AG08395 (cell line): ENCODE results near the gene GALNT18.

Experiments used
- DNase-seq: peaks from one replicate; pipeline ENCODE4 v3.0.0; 2012; ENCODE audit warnings: mixed read lengths, low spot score

The GALNT18 gene

DNA sequence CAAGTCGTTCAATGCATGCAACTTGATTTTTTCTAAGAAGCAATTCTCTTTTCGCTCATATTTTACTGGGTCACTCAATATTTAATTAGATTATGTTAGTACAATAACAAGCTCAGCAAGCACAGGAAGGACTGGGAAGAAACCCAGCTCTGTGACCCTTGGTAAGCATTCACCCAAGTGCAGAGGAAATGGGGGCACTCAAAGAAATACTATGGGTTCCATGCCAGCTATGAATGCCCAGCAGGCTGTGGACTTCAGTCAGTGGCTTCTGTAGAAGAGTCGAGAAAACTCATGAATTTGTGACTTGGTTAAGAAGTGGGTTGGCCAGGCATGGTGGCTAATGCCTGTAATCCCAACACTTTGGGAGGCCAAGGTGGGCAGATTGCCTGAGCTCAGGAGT lies 123.6 kb downstream of the GALNT18 start:
- no peak for DNase-seq

GRCh38 chr11:11496879-11497278 lies 124.9 kb downstream of the GALNT18 start:
- DNase-seq = no peak

DNA sequence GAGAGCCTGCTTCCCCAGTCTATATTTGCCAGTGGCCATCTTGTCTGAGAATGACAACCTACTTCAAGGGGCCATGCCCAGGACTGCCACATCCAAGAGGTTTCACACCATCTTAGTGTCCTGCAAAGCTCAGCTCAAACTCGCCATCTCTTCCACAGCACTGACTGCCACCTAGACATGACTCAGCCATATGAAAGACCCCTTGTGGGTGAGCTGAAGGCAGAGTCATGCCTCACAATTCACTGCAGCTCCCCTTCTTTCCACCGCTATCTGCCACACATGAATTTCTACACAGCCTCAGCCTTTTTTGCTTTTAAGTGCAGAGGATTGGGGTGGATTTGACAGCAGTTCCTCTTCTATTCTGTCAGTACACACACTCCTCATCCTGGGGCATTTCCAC lies 127.5 kb downstream of the GALNT18 start:
- DNase-seq = no peak

DNA sequence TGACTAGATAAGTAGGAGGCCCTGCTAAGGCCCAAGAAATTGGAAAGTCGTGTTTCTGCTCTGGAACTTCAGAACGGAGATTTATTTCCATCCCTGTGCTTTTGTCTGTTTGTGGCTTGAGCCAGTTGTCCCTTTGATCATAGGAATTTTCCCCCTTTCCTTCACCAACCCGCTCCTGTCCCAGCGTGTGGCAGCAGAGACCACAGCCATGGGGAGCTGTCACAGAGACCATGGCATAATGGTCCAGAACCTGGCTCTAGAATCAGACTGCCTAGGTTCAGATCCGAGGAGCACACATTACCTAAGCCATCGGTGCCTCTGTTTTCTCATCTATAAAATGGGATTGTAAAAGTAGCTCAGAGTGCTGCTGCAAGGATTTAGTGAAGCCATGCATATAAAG lies 128.1 kb downstream of the GALNT18 start:
- no peak for DNase-seq

- no peak for DNase-seq
These were observed 130.2 kb downstream of the GALNT18 start for GRCh38 chr11:11491589-11491988.

- no peak for DNase-seq
These were observed 130.8 kb downstream of the GALNT18 start for GRCh38 chr11:11491014-11491413.

DNA sequence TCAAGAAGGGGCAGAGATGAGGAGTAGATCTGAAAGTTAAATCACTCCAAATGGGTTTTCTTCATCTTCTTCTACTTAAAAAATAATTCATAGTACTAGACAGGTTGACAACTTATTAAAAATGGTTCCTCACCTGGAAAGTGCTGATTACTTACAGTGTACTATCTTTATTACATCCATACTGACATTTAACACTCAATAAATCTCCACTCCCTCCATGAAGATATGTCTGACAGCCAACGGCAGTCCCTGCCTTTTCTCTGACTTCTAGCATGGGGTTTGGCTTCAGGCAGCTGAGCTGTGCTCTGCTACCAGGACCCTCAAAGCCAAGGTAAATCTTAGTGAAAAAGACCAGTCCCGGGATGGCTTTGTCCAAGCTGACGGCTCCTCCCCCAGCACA lies 135.4 kb downstream of the GALNT18 start:
- DNase-seq = no peak

- no peak for DNase-seq
These were observed 135.8 kb downstream of the GALNT18 start for GRCh38 chr11:11486002-11486401.

GRCh38 chr11:11483627-11484026 lies 138.2 kb downstream of the GALNT18 start:
- no peak for DNase-seq

- DNase-seq = no peak
These were observed 139.1 kb downstream of the GALNT18 start for GRCh38 chr11:11482730-11483129.

DNA sequence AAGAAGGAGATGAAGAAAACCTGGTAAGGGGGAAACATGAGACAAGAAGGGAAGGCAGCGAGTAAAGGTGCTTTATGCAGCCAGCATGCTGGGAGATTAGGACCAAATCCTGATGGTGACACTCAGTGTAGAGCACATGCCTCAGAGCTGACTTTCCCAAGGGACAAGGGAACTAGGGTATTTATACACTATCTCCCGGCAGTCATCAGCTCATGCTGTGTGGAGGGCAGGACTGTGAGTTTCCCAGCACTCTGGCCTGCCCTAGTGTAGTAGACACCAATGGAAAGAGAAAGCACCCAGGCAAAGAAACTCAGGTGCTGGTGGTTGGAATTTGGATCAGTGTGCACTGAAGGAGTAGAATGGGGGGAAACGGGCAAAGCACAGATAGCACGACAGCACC lies 140.4 kb downstream of the GALNT18 start:
- DNase-seq = no peak

DNA sequence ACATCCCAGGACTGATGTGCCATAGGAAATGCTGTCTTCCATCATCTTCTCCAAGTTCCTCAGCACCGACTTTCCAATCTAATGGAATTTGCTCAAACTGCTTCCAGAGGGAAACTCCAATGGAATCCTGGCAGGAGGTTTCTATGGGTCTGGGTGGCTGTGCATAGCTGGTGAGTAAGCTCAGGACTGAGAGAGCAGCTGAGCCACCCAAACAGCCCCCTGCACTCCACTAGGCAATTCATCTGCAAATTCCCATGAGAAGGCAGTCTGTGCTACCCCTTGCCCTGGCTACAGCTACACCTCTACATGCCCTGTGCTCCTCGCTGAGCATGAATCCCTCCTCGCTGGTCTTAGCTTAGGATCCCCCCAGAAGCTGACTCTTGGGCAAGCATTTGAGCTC lies 140.8 kb downstream of the GALNT18 start:
- no peak for DNase-seq

GRCh38 chr11:11478687-11479086 lies 143.1 kb downstream of the GALNT18 start:
- DNase-seq = no peak

DNA sequence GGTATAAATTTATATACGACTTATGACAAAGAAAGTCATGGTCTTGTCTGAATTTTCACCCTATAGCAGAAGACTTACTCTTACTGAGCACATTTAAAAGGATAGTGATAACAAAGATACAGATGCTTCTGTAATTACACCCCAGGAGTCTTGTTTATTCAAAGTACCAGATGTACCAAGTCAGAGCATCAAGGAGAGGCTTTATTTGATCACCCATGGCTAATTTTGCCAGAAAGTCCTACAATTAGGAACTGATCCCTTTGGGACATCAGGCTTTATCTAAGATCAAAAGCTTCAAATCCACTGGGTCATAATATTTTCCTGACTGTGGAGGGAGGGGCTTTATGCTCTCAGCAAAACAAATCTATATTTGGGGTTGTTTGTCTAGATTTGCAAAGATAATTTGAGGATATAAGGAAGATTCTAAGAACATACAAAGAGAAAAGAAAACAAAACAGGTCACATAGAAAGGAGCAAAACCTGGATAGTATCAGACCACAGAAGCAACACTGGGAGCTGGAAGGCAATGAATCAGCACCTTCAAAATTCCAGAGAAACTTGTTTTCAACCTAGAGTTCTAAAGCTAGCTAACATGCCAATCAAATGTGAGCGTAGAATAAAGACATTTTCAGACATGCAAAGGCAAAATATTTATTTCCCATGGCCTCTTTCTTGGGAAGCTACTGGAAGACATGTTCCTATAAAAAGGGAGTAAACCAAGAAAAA lies 143.9 kb downstream of the GALNT18 start:
- DNase-seq = no peak

- DNase-seq = no peak
These were observed 144.7 kb downstream of the GALNT18 start for GRCh38 chr11:11476971-11477645.

DNA sequence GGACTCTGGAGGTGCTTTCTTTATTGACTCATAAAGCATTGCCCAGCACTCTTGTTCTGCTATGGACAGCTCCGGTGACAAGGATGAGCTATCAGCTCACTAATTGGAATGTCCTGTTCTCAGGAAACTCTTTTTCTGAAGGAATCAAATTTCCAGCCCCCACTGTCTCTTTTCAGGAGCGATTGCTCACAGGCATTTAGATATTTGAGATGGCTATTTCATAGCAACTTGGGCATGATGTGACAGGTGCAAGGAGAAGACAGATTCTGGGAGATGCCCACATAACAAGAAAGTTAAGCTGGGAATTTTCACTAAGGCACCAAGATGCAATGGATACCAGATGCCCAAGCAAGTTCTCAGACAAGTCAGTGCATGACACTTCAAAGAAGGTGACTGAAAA lies 145.3 kb downstream of the GALNT18 start:
- no peak for DNase-seq

GRCh38 chr11:11472106-11472505 lies 149.7 kb downstream of the GALNT18 start:
- DNase-seq = no peak

DNA sequence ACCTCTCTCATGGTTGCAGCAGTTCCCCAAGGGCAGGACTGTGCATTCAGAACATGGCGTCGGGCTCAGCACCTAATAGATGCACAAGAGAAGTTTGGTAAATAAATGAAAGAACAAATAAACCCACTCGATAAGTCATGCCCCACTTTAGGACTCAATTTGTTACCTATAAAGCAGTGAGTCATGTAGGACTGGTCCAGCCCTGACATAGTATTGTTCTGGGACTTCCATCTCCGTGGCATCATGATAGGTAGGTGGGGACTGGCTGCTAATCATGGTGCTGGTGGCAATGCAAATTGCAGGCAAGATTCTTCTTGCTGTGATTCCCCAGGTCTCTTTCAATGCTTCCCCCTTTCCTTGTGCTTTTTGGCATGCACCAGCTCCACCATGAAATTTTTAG lies 150.6 kb downstream of the GALNT18 start:
- DNase-seq = no peak

- no peak for DNase-seq
These were observed 152.9 kb downstream of the GALNT18 start for GRCh38 chr11:11468954-11469353.

- no peak for DNase-seq
These were observed 154.5 kb downstream of the GALNT18 start for GRCh38 chr11:11467312-11467711.

GRCh38 chr11:11464555-11464954 lies 157.2 kb downstream of the GALNT18 start:
- DNase-seq = no peak

DNA sequence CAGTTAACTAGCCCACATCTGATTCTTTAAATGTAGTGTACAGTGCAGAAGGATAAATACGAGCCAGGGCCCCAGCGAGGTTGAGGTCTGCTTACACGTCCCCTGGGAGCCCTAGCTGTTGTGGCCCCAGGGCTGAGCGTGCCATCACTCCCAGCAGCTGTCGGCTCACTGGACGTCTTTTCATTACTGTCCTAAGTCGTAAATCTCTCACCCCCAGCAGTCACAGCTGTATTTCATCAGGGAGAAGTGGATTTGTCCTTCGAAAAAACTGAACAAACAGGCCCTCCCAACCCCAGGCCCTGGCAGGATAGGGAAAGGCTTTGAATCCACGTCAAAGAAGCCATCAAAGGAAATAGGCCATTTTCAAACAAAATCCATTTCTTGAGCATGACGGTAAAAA lies 158.4 kb downstream of the GALNT18 start:
- no peak for DNase-seq

DNA sequence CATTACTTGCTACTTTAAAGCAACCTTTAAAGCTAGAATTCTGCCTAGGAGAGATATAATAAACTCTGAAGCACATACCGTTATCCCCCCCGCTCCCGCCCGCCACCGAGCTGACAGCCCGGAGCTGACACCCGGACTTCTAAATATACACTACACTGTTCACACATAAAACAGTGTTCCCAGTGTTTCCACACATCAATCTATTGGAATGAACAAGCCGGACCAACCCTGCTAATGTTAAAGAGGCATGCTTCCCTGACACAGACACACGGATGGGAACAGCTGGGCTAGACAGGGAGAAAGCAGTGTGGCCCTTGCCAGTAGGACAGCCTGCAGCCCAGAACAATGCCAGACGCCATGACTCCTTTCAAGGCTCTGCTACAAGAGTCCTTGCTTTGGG lies 160.3 kb downstream of the GALNT18 start:
- no peak for DNase-seq

DNA sequence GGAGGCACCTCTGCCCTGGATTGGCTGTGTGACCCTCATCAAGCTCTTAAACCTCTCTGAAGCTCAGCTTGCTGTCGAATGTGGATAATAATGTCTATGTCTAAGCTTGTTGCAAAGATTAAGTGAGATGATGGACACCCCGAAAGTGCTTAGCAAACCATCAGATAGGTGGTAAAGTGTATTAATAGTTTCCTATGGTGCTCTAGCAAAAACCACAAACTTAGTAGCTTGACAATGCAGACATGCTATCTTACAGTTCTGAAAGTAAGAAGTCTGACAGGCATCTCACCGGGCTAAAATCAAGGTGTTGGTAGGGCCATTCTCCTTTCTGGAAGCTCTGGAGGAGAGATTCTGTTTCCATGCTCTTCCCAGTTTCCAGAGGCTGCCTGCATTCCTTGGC lies 162.2 kb downstream of the GALNT18 start:
- DNase-seq = no peak
